ENCODE data around the gene STAM2.

DNA sequence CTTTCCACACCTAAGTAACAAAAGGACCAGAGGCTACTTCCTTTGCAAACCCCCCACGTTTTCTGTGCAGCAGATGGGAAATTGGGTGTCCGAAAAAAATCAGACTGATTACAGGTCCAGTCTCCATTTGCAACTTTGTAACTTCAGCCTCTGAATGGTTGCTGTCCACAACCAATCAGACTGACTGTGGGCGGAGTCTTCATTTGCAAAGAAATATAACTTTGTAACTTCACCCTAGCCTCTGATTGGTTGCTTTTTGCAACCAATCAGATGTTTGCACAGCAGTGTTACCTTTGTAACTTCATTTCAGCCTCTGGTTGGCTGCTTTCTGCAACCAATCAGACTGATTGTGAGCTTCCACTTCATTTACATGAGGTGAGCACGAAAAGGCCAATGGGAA, 48.9 kb downstream of the STAM2 start:
- TF ChIP-seq POLR2AphosphoS5 (IDR thresholded peaks at IDR 0.05; ENCODE audit: borderline replicate concordance, low read depth, low read length), result no peak
- no peak for TF ChIP-seq EZH2 (IDR thresholded peaks at IDR 0.05)
- TF ChIP-seq FOXP2 (optimal IDR thresholded peaks at IDR 0.05; ENCODE audit: control extremely low read depth, extremely low read length, insufficient read depth), result no peak

All from SK-N-MC (cell line).